ENCODE data around the gene TTC6.
A peak's percentile ranks its signal among the peaks of the same experiment; 100 is the strongest.

TTC6 gene

GRCh38 chr14:37586797-37587130 lies 8.7 kb upstream of the TTC6 start:
- no peak for DNase-seq

GRCh38 chr14:37587131-37587803 lies 8.2 kb upstream of the TTC6 start:
- DNase-seq = no peak

GRCh38 chr14:37587881-37588666 lies 7.4 kb upstream of the TTC6 start:
- no peak for DNase-seq

GRCh38 chr14:37588667-37588955 lies 6.8 kb upstream of the TTC6 start:
- no peak for DNase-seq

- no peak for DNase-seq
Measured at GRCh38 chr14:37588956-37589714, 6.3 kb upstream of the TTC6 start.

GRCh38 chr14:37589715-37590427 lies 5.6 kb upstream of the TTC6 start:
- DNase-seq = no peak

GRCh38 chr14:37590428-37591139 lies 4.8 kb upstream of the TTC6 start:
- DNase-seq = no peak

- DNase-seq = no peak
Measured at GRCh38 chr14:37591311-37591940, 4.0 kb upstream of the TTC6 start.

- DNase-seq = no peak
Measured at GRCh38 chr14:37591941-37592481, 3.4 kb upstream of the TTC6 start.

GRCh38 chr14:37592482-37593408 lies 2.7 kb upstream of the TTC6 start:
- DNase-seq = no peak

- no peak for DNase-seq
Measured at GRCh38 chr14:37593511-37594237, 1.8 kb upstream of the TTC6 start.

GRCh38 chr14:37594238-37594970 lies 1.0 kb upstream of the TTC6 start:
- peak; percentile 69 for DNase-seq

- peak; percentile 78 for DNase-seq
Measured at GRCh38 chr14:37595809-37596621, 586 bp downstream of the TTC6 start.

GRCh38 chr14:37596790-37597472 lies 1.5 kb downstream of the TTC6 start:
- DNase-seq = no peak

- no peak for DNase-seq
Measured at GRCh38 chr14:37597538-37597913, 2.1 kb downstream of the TTC6 start.

GRCh38 chr14:37597914-37598746 lies 2.7 kb downstream of the TTC6 start:
- DNase-seq = no peak

Measured in activated CD4-positive, alpha-beta T cell treated with anti-CD3 and anti-CD28 coated beads, Interleukin-10, Interleukin-2, amounts not matched to agents 100 ng/mL and 50 ng/mL, durations not matched to agents 16 hours and 8 hours (primary cell).